Activated CD4-positive, alpha-beta T cell treated with anti-CD3 and anti-CD28 coated beads, Interleukin-2, amount 50 U/mL, for 24 hours (primary cell): ENCODE results near the gene UBTD2.

Experiments used
- DNase-seq, 2 donors: peaks; one replicate each; pipeline ENCODE4 v3.0.0-alpha.2; 2020; ENCODE audit warnings: low read depth in 1 of 2, low spot score in 1 of 2

The UBTD2 gene

GRCh38 chr5:172173564-172174153 is 109.9 kb downstream of the UBTD2 start:
- peak in 1 of 2 donors; percentile 69 for DNase-seq

DNA sequence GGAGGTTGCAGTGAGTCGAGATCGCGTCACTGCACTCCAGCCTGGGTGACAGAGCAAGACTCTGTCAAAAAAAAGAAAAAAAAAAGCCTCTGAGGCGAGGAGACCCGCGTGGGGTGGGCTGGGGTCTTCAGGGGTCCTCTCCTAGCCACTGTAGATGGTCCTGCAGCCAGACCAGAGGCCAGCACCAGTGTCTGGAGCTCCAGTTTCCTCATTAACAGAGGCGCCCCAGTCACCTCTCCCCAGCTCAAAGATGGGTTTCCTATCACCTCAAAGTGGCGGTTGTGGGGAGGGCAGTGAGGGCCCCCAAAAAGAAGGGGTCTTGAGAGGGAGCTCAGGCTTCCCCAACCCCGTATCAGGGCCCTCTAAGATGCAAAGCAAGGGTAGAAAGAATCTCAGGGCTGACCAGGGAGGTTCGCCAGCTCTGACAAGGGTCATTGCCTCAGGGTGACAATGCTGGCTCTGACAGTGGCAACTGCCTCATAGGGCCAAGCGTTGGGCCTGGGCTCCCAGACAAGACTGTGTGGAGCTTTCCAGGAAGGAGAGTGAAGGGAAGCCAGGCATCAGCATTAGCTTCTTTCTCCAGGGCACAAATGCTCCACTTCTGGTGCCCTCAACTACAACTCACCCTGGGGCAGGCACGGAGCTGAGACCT is 110.5 kb downstream of the UBTD2 start:
- no peak for DNase-seq

DNA sequence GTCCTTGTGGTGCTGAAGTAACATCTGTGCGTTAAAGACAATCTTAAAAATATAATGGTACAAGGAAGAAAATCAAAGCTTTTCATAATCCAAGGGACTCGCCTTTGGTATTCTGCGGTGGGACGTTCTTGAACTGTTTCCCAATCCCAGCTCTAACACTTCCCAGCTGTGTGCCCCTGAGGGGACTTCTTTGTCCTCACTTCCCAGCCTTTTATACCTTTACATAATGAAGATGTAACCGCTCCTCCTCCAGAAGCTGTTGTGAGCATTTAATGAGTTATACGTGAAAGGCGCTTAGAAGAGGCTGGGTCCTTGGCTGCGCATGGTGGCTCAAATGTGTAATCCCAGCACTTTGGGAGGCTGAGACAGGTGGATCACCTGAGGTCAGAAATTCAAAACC is 112.4 kb downstream of the UBTD2 start:
- DNase-seq = no peak

DNA sequence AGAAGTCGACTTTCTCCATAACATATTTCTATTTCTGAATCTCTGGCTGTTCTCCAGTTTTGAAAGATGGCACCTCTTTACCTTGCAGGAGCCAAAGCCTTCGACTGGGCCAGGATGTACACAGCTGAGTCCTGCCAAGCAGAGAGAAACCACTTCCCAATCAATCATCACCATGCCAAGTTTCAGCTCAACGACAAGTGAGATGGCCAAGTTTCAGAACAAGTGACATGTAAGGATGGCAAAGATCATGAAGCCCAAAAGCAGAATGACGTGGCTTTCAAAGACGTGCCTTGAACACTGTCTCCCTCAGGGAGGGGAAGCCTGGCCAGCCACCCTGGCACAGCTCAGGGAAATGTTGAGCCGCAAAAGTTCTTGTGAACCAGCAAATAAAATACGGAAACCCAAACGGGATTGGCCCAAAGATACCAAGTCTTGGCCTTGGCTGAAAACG is 113.3 kb downstream of the UBTD2 start:
- no peak for DNase-seq

- no peak for DNase-seq
These were observed 114.3 kb downstream of the UBTD2 start for GRCh38 chr5:172169216-172169615.

- DNase-seq = no peak
These were observed 115.3 kb downstream of the UBTD2 start for GRCh38 chr5:172168311-172168710.

DNA sequence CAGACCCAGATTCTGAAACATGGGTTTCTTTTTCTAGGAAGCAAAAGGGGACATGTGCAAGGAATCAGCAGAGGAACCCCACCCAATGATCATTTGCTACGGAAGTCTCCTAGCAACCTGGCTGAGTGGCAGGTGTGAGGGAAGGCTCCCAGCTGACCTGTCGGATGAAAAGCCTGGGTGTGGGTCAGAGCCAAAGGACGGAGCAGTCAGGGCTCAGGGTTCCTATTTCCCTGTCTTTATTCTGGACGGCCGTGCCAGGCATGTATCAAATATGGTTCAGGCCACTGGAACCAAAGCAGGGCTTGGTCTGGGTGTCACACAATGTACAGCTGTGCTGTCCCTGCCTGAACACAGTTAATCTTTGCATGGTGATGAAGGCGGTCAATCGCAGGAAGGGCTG is 115.7 kb downstream of the UBTD2 start:
- DNase-seq = no peak

DNA sequence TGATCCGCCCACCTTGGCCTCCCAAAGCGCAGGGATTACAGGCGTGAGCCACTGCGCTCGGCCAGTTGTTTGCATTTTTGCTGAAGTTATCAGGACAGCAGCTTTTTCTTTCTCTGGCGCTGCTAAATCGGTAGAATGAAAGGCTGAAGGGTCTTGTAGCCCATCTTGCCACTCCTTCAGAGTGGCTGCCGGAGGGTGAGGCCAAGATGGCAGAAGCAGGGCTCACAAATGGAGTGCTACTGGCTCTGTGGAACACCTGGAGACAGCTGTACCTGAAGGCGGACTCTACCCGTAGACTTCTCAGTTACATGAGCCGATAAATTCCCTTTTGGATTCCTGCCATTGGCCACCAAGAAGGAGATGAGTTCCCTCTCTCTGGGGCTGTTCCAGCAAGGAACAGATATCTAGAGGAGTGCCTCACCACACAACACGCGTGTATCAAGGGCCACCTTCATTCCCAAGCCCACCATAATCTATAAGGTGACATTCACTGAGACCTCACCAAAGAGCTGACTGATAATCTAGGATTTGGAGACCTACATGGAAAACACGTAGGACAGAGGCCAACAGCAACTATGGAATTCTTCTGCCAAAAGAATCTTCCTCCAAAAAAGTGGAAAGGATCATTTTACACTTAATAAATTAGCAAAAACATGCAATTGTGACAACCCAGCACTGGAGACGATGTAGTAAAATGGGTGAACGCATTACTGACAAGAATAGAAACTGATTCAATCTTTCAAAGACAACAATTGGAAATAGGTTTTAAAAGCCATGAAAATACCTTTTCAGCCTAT is 117.3 kb downstream of the UBTD2 start:
- DNase-seq = no peak

DNA sequence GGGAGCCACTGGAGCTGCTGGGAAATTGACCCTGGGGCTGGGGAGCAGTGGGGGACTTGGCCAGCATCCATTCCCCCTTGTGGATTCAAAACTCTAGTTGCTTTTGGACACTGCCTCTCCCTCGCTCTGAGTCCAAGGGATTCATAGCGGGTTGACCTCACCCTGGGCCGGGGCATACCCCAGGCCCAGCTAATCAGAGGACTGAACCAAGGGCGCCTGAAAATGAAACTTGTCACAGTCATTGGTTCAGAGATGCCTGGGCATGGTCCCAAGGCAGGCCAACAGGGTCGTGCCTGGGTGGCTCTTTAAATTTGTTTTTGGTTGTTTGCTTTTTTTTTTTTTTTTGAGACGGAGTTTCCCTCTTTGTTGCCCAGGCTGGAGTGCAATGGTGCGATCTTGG is 118.1 kb downstream of the UBTD2 start:
- DNase-seq = no peak

DNA sequence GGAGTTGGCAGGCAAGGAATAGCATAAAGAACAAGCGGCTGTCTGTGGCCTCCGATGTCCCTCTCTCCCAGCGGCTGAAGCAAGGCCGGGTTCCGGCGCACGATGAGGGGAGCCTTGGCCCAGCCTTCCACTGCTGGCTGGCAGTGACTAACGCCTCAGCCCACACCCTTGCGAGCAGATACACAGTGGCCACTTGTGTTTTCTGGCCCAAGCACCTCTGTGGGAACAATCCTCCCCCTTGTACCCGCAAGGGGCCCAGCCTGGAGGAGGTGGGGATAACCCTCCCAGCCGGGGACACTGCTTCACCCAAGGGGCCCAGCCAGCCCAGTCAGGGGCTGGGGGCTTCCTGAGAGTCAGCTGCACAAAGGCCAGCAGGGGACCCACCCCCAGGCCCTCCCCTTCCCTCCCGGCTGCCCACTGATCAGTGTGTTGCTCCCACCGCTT is 118.8 kb downstream of the UBTD2 start:
- DNase-seq = no peak

GRCh38 chr5:172163346-172163745 is 120.2 kb downstream of the UBTD2 start:
- no peak for DNase-seq

DNA sequence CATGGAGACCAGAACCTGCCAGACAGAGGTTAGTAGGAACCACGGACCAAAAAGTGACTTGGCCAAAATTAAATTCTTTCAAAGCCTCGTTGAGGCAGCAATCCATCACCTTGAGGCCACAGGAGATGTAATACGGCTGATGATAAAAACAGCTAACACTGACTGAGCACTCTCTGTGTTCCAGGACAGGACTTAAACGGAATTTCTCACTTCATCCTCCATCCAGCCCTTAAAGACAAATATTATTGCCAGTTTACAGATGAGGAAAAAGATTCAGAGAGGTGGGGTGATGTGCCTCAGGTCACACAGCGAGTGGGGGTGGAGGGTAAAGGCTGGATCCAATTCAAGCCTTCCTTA is 120.6 kb downstream of the UBTD2 start:
- DNase-seq = no peak

GRCh38 chr5:172162323-172162986 is 121.1 kb downstream of the UBTD2 start:
- no peak for DNase-seq

- DNase-seq = no peak
These were observed 123.1 kb downstream of the UBTD2 start for GRCh38 chr5:172160506-172160905.
